B cell (primary cell): ENCODE data around the gene MESD. TPM values are rescaled to one million over a fixed set of nuclear protein-coding genes. Genes with fewer than 3 reads are reported as not detected.

Source experiments
- ATAC-seq: fragments of 200-7000 bp; cut with Tn5 transposase; one replicate; pipeline ENCODE4 v1.10.0; 2021; ENCODE audit warnings: low read depth, mild to moderate bottlenecking, moderate number of reproducible peaks, moderate library complexity
- CTCF ChIA-PET: fragments of 350-600 bp; sonication (Branson Sonifier 250); formaldehyde crosslinking; loops from one replicate; lab custom pipeline; 2021; ENCODE audit warnings: antibody characterized with exemption, inconsistent platforms; lab: Charles Lee
- POLR2A ChIA-PET: fragments of 350-600 bp; sonication (Branson Sonifier 250); formaldehyde crosslinking; loops from one replicate; lab custom pipeline; 2021; ENCODE audit warnings: antibody characterized with exemption; lab: Charles Lee
- DNase-seq: peaks from one replicate; pipeline ENCODE4 v3.0.0; 2013
- H2AFZ ChIP-seq: 2 replicates; pipeline ENCODE4 v1.6.1; 2012; ENCODE audit warnings: mild to moderate bottlenecking, low read depth, low read length; ENCODE audit not compliant: insufficient read depth, poor library complexity, severe bottlenecking
- H3K27ac ChIP-seq, 2 donors: 1 replicate in 1 of 2; 2 replicates in 1 of 2; pipeline ENCODE4 v1.5.1; 2012 to 2013; ENCODE audit warnings: low read length in 2 of 2, mild to moderate bottlenecking in 2 of 2, moderate library complexity in 1 of 2
- H3K27me3 ChIP-seq, 4 experiments: fragments of 200-600 bp in 1 of 4; sonication (generic) in 1 of 4; replicated peaks in 1 of 4; 1 replicate in 2 of 4; 2 replicates in 2 of 4; pipeline versions ENCODE4 v1.6.1 to v1.7.0; 2013 to 2016; ENCODE audit warnings: low read length in 3 of 4, mild to moderate bottlenecking in 2 of 4, mixed read lengths in 1 of 4, moderate library complexity in 1 of 4; ENCODE audit not compliant: insufficient read depth in 4 of 4, control insufficient read depth in 3 of 4; ENCODE audit errors: control extremely low read depth in 1 of 4
- H3K36me3 ChIP-seq, 2 experiments: replicated peaks in 1 of 2; 1 replicate in 1 of 2; 2 replicates in 1 of 2; pipeline versions ENCODE4 v1.6.1 to v1.7.1; 2013; ENCODE audit warnings: low read length in 1 of 2; ENCODE audit not compliant: insufficient read depth in 2 of 2, control insufficient read depth in 1 of 2; ENCODE audit errors: control extremely low read depth in 1 of 2, extremely low read depth in 1 of 2
- H3K4me1 ChIP-seq, 2 donors: fragments of 200-600 bp in 1 of 2; sonication (generic) in 1 of 2; 1 replicate in 1 of 2; 2 replicates in 1 of 2; pipeline versions ENCODE4 v1.5.1 to v1.6.1; 2013 to 2017; ENCODE audit warnings: low read length in 2 of 2; ENCODE audit not compliant: control insufficient read depth in 2 of 2, insufficient read depth in 2 of 2
- H3K4me2 ChIP-seq: replicated peaks from 2 replicates; pipeline ENCODE3; 2012; ENCODE audit warnings: mild to moderate bottlenecking, low read depth, low read length; ENCODE audit not compliant: poor library complexity, severe bottlenecking
- H3K4me3 ChIP-seq, 5 experiments: fragments of 200-600 bp in 1 of 5; sonication (generic) in 1 of 5; 1 replicate in 3 of 5; 2 replicates in 2 of 5; pipeline versions ENCODE4 v1.5.1 to v1.7.0; 2011 to 2016; ENCODE audit warnings: low read length in 4 of 5, mild to moderate bottlenecking in 4 of 5, low read depth in 2 of 5, control low read depth in 1 of 5, moderate library complexity in 1 of 5; ENCODE audit not compliant: insufficient read depth in 1 of 5; ENCODE audit errors: control extremely low read depth in 1 of 5, extremely low read depth in 1 of 5
- H3K79me2 ChIP-seq: fragments of 200-600 bp; sonication (generic); one replicate; pipeline ENCODE4 v1.6.0; 2016; ENCODE audit warnings: low read length; ENCODE audit not compliant: control insufficient read depth, insufficient read depth
- H3K9ac ChIP-seq: fragments of 200-600 bp; sonication (generic); 2 replicates; pipeline ENCODE4 v1.6.1; 2017; ENCODE audit warnings: mild to moderate bottlenecking, low read length, moderate library complexity
- H3K9me3 ChIP-seq, 3 donors: one replicate each; pipeline versions ENCODE4 v1.6.1 to v1.7.1; 2013; ENCODE audit warnings: low read length in 2 of 3; ENCODE audit not compliant: control insufficient read depth in 2 of 3, insufficient read depth in 1 of 3; ENCODE audit errors: control extremely low read depth in 1 of 3
- H4K20me1 ChIP-seq: 2 replicates; pipeline ENCODE4 v1.6.0; 2012; ENCODE audit warnings: mild to moderate bottlenecking, low read length; ENCODE audit not compliant: insufficient read depth, control insufficient read depth, poor library complexity, severe bottlenecking
- H3K27ac Mint-ChIP-seq: one replicate; pipeline ENCODE4 v1.8.0; 2021; ENCODE audit warnings: mixed read lengths
- H3K27me3 Mint-ChIP-seq: one replicate; pipeline ENCODE4 v1.8.0; 2021; ENCODE audit warnings: mixed read lengths
- H3K4me1 Mint-ChIP-seq: one replicate; pipeline ENCODE4 v1.8.0; 2021; ENCODE audit warnings: mixed read lengths
- H3K4me3 Mint-ChIP-seq: one replicate; pipeline ENCODE4 v1.8.0; 2021; ENCODE audit warnings: mixed read lengths
- H3K9me3 Mint-ChIP-seq: one replicate; pipeline ENCODE4 v1.8.0; 2022; ENCODE audit warnings: mixed read lengths; ENCODE audit not compliant: insufficient read depth
- EZH2 ChIP-seq: IDR thresholded peaks from 2 replicates; pipeline ENCODE4 v1.6.1; 2012; ENCODE audit warnings: borderline replicate concordance, low read depth, mild to moderate bottlenecking, moderate library complexity, low read length; ENCODE audit not compliant: insufficient read depth, poor library complexity, severe bottlenecking
- WGBS: methylation state at CpG from one replicate; pipeline ENCODE4 v1.1.5; 2013; ENCODE audit warnings: missing lambda C conversion rate; ENCODE audit not compliant: insufficient coverage; 5-methylcytosine and 5-hydroxymethylcytosine counted together
- intact Hi-C: fragments of 100-400 bp; cut with micrococcal nuclease; formaldehyde crosslinking; loops from one replicate; pipeline ENCODE4 v1.10.0; 2022
- polyA plus RNA-seq: library from polyadenylated mRNA; depleted of rRNA; stranded (reverse); fragments of >200 nt; gene quantifications from 2 replicates; pipeline ENCODE4 v1.2.3, GENCODE V29; 2012
- total RNA-seq, 2 donors: library from RNA; stranded (reverse); fragments of 120-200 nt in 1 of 2; gene quantifications; 1 replicate in 1 of 2; 2 replicates in 1 of 2; pipeline versions ENCODE4 v1.2.3 to v1.2.4, GENCODE V29; 2013 to 2022
- TF ChIP-seq, protein P1 (sequence below): fragments of 200-600 bp; IDR thresholded peaks from one replicate; pipeline ENCODE4 v1.8.0; 2022; ENCODE audit warnings: antibody characterized with exemption, mild to moderate bottlenecking

Gene MESD
- total and polyA plus RNA-seq, 2 donors (not counting 1 experiment from before 2014, with no cell fraction given), result 7.9 to 35.3 TPM

DNA sequence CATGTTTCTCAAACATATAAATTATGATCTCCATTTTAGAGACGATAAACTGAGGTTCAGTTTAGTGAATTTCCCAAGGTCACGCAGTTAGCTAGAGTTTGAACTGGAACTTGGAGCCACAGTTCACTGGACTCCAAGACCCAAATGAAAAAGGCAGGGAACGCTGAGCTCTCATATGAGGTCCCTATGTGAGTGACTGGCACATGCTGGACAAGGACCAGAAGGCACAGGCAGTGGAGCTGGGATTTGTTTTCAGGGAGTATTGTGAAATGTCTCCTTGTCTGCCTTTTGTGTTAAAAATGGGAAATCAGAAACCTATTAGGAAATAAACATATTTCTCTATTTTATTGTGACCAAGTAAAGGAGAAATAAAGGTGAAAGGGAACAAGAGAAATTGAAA is 63.5 kb downstream of the MESD start:
- Histone ChIP-seq H2AFZ (no peak overlapping the region), H3K9ac (no peak overlapping the region), H3K79me2 (no peaks in the 10 kb centered on the region), H3K27me3 (no peaks in the 10 kb centered on the region), H4K20me1 (no peaks in the 10 kb centered on the region), H3K4me2 (no peak overlapping the region), H3K4me3 (no peak overlapping the region), H3K4me1 (no peaks in the 10 kb centered on the region), H3K9me3 (no peaks in the 10 kb centered on the region), H3K27ac (no peak overlapping the region), H3K36me3 (no peaks in the 10 kb centered on the region)
- Mint-ChIP-seq H3K4me1 (no peaks in the 10 kb centered on the region), H3K4me3 (no peak overlapping the region), H3K27ac (no peak overlapping the region), H3K9me3 (no peaks in the 10 kb centered on the region), H3K27me3 (no peaks in the 10 kb centered on the region)
- ChIA-PET POLR2A (no interaction called here), CTCF (no interaction called here)
- intact Hi-C loops, result no loop called here
- 95% methylated on average over 2 of the region's 3 CpGs for WGBS
- TF ChIP-seq, protein P1, sequence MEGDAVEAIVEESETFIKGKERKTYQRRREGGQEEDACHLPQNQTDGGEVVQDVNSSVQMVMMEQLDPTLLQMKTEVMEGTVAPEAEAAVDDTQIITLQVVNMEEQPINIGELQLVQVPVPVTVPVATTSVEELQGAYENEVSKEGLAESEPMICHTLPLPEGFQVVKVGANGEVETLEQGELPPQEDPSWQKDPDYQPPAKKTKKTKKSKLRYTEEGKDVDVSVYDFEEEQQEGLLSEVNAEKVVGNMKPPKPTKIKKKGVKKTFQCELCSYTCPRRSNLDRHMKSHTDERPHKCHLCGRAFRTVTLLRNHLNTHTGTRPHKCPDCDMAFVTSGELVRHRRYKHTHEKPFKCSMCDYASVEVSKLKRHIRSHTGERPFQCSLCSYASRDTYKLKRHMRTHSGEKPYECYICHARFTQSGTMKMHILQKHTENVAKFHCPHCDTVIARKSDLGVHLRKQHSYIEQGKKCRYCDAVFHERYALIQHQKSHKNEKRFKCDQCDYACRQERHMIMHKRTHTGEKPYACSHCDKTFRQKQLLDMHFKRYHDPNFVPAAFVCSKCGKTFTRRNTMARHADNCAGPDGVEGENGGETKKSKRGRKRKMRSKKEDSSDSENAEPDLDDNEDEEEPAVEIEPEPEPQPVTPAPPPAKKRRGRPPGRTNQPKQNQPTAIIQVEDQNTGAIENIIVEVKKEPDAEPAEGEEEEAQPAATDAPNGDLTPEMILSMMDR, result no peak
- TF ChIP-seq EZH2, result no peak
- ATAC-seq, result no peak
- no peak for DNase-seq

DNA sequence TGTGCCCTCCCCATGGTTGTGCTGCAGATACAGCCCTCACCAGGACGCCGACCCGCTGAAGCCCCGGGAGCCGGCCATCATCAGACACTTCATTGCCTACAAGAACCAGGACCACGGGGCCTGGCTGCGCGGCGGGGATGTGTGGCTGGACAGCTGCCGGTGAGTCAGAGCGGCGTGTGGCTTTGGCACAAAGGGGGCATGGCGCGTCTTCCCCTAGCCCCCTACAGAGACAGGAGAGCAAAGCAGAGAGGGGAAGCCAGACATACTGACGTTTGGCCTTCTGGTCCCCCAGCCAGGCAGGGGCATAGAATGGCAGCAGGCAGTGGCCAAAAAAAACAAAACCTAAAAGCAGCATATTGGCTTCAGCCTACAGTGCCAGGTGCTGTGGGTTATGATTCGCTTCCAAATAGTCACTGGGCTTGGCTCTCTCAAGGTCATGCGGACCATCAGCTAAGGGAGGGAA is 64.0 kb downstream of the MESD start:
- H3K9ac ChIP-seq, result no peak overlapping the region
- ATAC-seq (no peak), DNase-seq (no peak)
- no peak overlapping the region for H3K4me3 ChIP-seq
- no peak overlapping the region for H3K27ac Mint-ChIP-seq
- intact Hi-C loops, result no loop called here
- ChIA-PET CTCF (no interaction called here), POLR2A (no interaction called here)
- H3K4me3 Mint-ChIP-seq, result no peak overlapping the region
- 96% methylated on average over 16 of the region's 17 CpGs for WGBS
- no peaks in the 10 kb centered on the region for H3K36me3 ChIP-seq
- no peaks in the 10 kb centered on the region for H3K9me3 Mint-ChIP-seq
- H3K4me2 ChIP-seq, result no peak overlapping the region
- no peak overlapping the region for H2AFZ ChIP-seq
- no peaks in the 10 kb centered on the region for H3K27me3 Mint-ChIP-seq
- H3K79me2 ChIP-seq, result no peaks in the 10 kb centered on the region
- H3K4me1 ChIP-seq, result no peaks in the 10 kb centered on the region
- no peaks in the 10 kb centered on the region for H4K20me1 ChIP-seq
- TF ChIP-seq EZH2, result no peak
- TF ChIP-seq, protein P1, result no peak
- no peaks in the 10 kb centered on the region for H3K4me1 Mint-ChIP-seq
- no peaks in the 10 kb centered on the region for H3K9me3 ChIP-seq
- no peaks in the 10 kb centered on the region for H3K27me3 ChIP-seq
- no peak overlapping the region for H3K27ac ChIP-seq
